SK-N-SH (cell line): ENCODE results near the gene PSMF1. TPM values are rescaled to one million over a fixed set of nuclear protein-coding genes. Genes with fewer than 3 reads are reported as not detected.

Experiments used
- CTCF ChIA-PET: fragments of 300-600, 350-600 bp; formaldehyde crosslinking; extraction: SDS; loops from one replicate; lab custom pipeline; 2021; lab: Yijun Ruan, JAX
- POLR2A ChIA-PET: fragments of 350-600 bp; sonication (Branson Sonifier 250); formaldehyde crosslinking; extraction: SDS; loops from one replicate; lab custom pipeline; 2020; ENCODE audit warnings: antibody characterized with exemption, inconsistent platforms; lab: Yijun Ruan, JAX
- DNase-seq: peaks from one replicate; pipeline ENCODE4 v3.0.0; 2012
- H2AFZ ChIP-seq: fragments of 200-600 bp; sonication (generic); 2 replicates; pipeline ENCODE4 v1.8.1; 2016; ENCODE audit warnings: antibody characterized with exemption, mild to moderate bottlenecking, low read depth
- H3F3A ChIP-seq: fragments of 200-600 bp; sonication (generic); replicated peaks from 2 replicates; pipeline ENCODE3; 2016; ENCODE audit warnings: antibody characterized with exemption, mild to moderate bottlenecking; ENCODE audit not compliant: insufficient read depth
- H3K27ac ChIP-seq, 2 experiments: fragments of 200-500 bp in 1 of 2; fragments of 200-600 bp in 1 of 2; sonication (Bioruptor generic) in 1 of 2; sonication (generic), shearing (Covaris generic) in 1 of 2; 2 replicates each; pipeline versions ENCODE4 v1.5.1 to v1.6.1; 2014 to 2016; ENCODE audit warnings: low read depth in 2 of 2, inconsistent platforms in 1 of 2, low read length in 1 of 2, mild to moderate bottlenecking in 1 of 2, mixed read lengths in 1 of 2
- H3K27me3 ChIP-seq: fragments of 200-600 bp; sonication (generic), shearing (Covaris generic); 2 replicates; pipeline ENCODE4 v1.6.1; 2016; ENCODE audit warnings: mixed run types; ENCODE audit not compliant: insufficient read depth
- H3K36me3 ChIP-seq, 2 experiments: fragments of 200-500 bp in 1 of 2; fragments of 200-600 bp in 1 of 2; sonication (Bioruptor generic) in 1 of 2; sonication (generic) in 1 of 2; replicated peaks in 1 of 2; 2 replicates each; pipeline versions ENCODE3 to v1.5.1; 2014 to 2016; ENCODE audit warnings: low read length in 1 of 2, mild to moderate bottlenecking in 1 of 2; ENCODE audit not compliant: insufficient read depth in 2 of 2, control insufficient read depth in 1 of 2
- H3K4me1 ChIP-seq, 2 experiments: fragments of 200-500 bp in 1 of 2; fragments of 200-600 bp in 1 of 2; sonication (Bioruptor generic) in 1 of 2; sonication (generic), shearing (Covaris generic) in 1 of 2; 2 replicates each; pipeline versions ENCODE4 v1.5.1 to v1.6.1; 2014 to 2016; ENCODE audit warnings: low read depth in 1 of 2, low read length in 1 of 2, mixed run types in 1 of 2; ENCODE audit not compliant: insufficient read depth in 2 of 2, control insufficient read depth in 1 of 2
- H3K4me2 ChIP-seq: fragments of 200-600 bp; sonication (generic), shearing (Covaris generic); 2 replicates; pipeline ENCODE4 v1.6.1; 2017; ENCODE audit warnings: mixed run types
- H3K4me3 ChIP-seq, 2 experiments: fragments of 200-500 bp in 1 of 2; fragments of 200-600 bp in 1 of 2; sonication (Bioruptor generic) in 1 of 2; sonication (generic), shearing (Covaris generic) in 1 of 2; 2 replicates each; pipeline versions ENCODE4 v1.5.1 to v1.8.1; 2014 to 2016; ENCODE audit warnings: low read depth in 2 of 2, inconsistent platforms in 1 of 2, low read length in 1 of 2, mild to moderate bottlenecking in 1 of 2, mixed read lengths in 1 of 2, moderate library complexity in 1 of 2
- H3K79me2 ChIP-seq: fragments of 200-600 bp; sonication (generic); 2 replicates; pipeline ENCODE4 v1.8.1; 2017; ENCODE audit warnings: mild to moderate bottlenecking; ENCODE audit not compliant: insufficient read depth
- H3K9ac ChIP-seq: fragments of 200-600 bp; sonication (generic); 2 replicates; pipeline ENCODE4 v1.6.1; 2017; ENCODE audit warnings: mixed run types
- H3K9me2 ChIP-seq: fragments of 200-600 bp; sonication (generic); 2 replicates; pipeline ENCODE4 v1.6.1; 2017; ENCODE audit warnings: mixed run types
- H3K9me3 ChIP-seq: fragments of 200-600 bp; sonication (generic); 2 replicates; pipeline ENCODE4 v1.6.1; 2017; ENCODE audit warnings: mixed run types, mild to moderate bottlenecking, moderate library complexity
- H4K20me1 ChIP-seq: fragments of 200-600 bp; sonication (generic); 2 replicates; pipeline ENCODE4 v1.6.1; 2017; ENCODE audit warnings: mild to moderate bottlenecking, mixed run types; ENCODE audit not compliant: insufficient read depth
- CTCF ChIP-seq: fragments of 200-600 bp; sonication (generic); IDR thresholded peaks from 2 replicates; pipeline ENCODE4 v1.6.1; 2017; ENCODE audit warnings: antibody characterized with exemption, mild to moderate bottlenecking, moderate library complexity
- ELF1 ChIP-seq: IDR thresholded peaks from 2 replicates; pipeline ENCODE4 v1.4.0; 2012
- EP300 ChIP-seq, 2 experiments: IDR thresholded peaks; 2 replicates each; pipeline versions ENCODE4 v1.4.0 to v1.6.1; 2012; ENCODE audit warnings: borderline replicate concordance in 1 of 2, low read depth in 1 of 2, low read length in 1 of 2
- EZH2phosphoT487 ChIP-seq: fragments of 200-600 bp; sonication (generic); IDR thresholded peaks from 2 replicates; pipeline ENCODE4 v1.6.1; 2017; ENCODE audit warnings: low read depth, mixed run types, mild to moderate bottlenecking, antibody characterized with exemption, moderate library complexity, borderline replicate concordance
- GATA2 ChIP-seq: sonication (generic); formaldehyde crosslinking; IDR thresholded peaks from 2 replicates; pipeline ENCODE4 v1.5.0; 2020; ENCODE audit warnings: mild to moderate bottlenecking, missing genetic modification reagents
- MAX ChIP-seq: IDR thresholded peaks from 2 replicates; pipeline ENCODE4 v1.4.0; 2012; ENCODE audit warnings: low read depth
- MXI1 ChIP-seq: IDR thresholded peaks from 2 replicates; pipeline ENCODE4 v1.6.1; 2012; ENCODE audit warnings: mild to moderate bottlenecking, low read depth, low read length, improper control_type of control experiment
- NRF1 ChIP-seq: IDR thresholded peaks from 2 replicates; pipeline ENCODE4 v1.6.1; 2012; ENCODE audit warnings: low read depth, mild to moderate bottlenecking, low read length
- RFX5 ChIP-seq: IDR thresholded peaks from 2 replicates; pipeline ENCODE4 v1.6.1; 2012; ENCODE audit warnings: mild to moderate bottlenecking, improper control_type of control experiment, low read length
- SIN3A ChIP-seq: IDR thresholded peaks from 2 replicates; pipeline ENCODE4 v1.6.1; 2012; ENCODE audit warnings: low read depth, mild to moderate bottlenecking, low read length, moderate library complexity, borderline replicate concordance
- TAF1 ChIP-seq: IDR thresholded peaks from 2 replicates; pipeline ENCODE4 v1.6.1; 2012; ENCODE audit warnings: low read depth, mild to moderate bottlenecking, low read length, moderate library complexity, borderline replicate concordance
- TCF12 ChIP-seq: IDR thresholded peaks from 2 replicates; pipeline ENCODE4 v1.4.0; 2012
- ZBTB33 ChIP-seq: IDR thresholded peaks from 2 replicates; pipeline ENCODE4 v1.4.0; 2012; ENCODE audit warnings: low read depth, borderline replicate concordance
- WGBS: methylation state at CpG from one replicate; pipeline ENCODE4 v1.1.6; 2017; ENCODE audit warnings: low lambda C conversion rate; 5-methylcytosine and 5-hydroxymethylcytosine counted together
- polyA plus RNA-seq, 3 experiments: library from polyadenylated mRNA; depleted of rRNA; stranded (reverse); fragments of >200 nt; gene quantifications; 2 replicates each; pipeline ENCODE4 v1.2.3, GENCODE V29; 2012
- TF ChIP-seq, protein P1 (sequence below): IDR thresholded peaks from 2 replicates; pipeline ENCODE4 v1.4.0; 2012; ENCODE audit warnings: low read depth, borderline replicate concordance
- TF ChIP-seq, protein P2 (sequence below): IDR thresholded peaks from 2 replicates; pipeline ENCODE4; 2012

Gene PSMF1
- polyA plus RNA-seq, 1 of the 3 experiments (the other 2 are of a cell fraction): 103 TPM

- no peaks in the 10 kb centered on the region for H3K36me3 ChIP-seq
- no peaks in the 10 kb centered on the region for H3K4me1 ChIP-seq
- no peak overlapping the region for H2AFZ ChIP-seq
- 59% methylated on average over 3 of the region's 3 CpGs for WGBS
- H3K27me3 ChIP-seq: no peaks in the 10 kb centered on the region; the same call in 1 of the 2 replicates
- H3K9me3 ChIP-seq: no peaks in the 10 kb centered on the region
- no peaks in the 10 kb centered on the region for H3K79me2 ChIP-seq
- H3K9me2 ChIP-seq: no peaks in the 10 kb centered on the region
- H3F3A ChIP-seq: no peaks in the 10 kb centered on the region
- H3K4me2 ChIP-seq: no peak overlapping the region
- H3K4me3 ChIP-seq: no peak overlapping the region
- POLR2A ChIA-PET: interaction anchor here (0.8 kb wide), 1 partner anchor 15 kb away, joined by 3 read pairs; no protein-coding TSS in a partner anchor
- H3K9ac ChIP-seq: no peak overlapping the region
- no peak for DNase-seq
- no peak overlapping the region for H3K27ac ChIP-seq
- TF ChIP-seq ZBTB33: no peak
- TF ChIP-seq RFX5: no peak
- no peak for TF ChIP-seq SIN3A
- TF ChIP-seq CTCF: no peak
- no peak for TF ChIP-seq MXI1
- TF ChIP-seq NRF1: no peak
- TF ChIP-seq, protein P1, sequence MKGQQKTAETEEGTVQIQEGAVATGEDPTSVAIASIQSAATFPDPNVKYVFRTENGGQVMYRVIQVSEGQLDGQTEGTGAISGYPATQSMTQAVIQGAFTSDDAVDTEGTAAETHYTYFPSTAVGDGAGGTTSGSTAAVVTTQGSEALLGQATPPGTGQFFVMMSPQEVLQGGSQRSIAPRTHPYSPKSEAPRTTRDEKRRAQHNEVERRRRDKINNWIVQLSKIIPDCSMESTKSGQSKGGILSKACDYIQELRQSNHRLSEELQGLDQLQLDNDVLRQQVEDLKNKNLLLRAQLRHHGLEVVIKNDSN: no peak
- TF ChIP-seq, protein P2, sequence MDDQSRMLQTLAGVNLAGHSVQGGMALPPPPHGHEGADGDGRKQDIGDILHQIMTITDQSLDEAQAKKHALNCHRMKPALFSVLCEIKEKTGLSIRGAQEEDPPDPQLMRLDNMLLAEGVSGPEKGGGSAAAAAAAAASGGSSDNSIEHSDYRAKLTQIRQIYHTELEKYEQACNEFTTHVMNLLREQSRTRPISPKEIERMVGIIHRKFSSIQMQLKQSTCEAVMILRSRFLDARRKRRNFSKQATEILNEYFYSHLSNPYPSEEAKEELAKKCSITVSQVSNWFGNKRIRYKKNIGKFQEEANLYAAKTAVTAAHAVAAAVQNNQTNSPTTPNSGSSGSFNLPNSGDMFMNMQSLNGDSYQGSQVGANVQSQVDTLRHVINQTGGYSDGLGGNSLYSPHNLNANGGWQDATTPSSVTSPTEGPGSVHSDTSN: no peak
- TF ChIP-seq EP300 (IDR thresholded peaks at IDR 0.05; ENCODE audit: borderline replicate concordance in 1 of 2, low read depth in 1 of 2, low read length in 1 of 2): no peak
- CTCF ChIA-PET: interaction anchor here (1.7 kb wide), 1 partner anchor 22 kb away, joined by 10 read pairs; no protein-coding TSS in a partner anchor
- no peaks in the 10 kb centered on the region for H4K20me1 ChIP-seq
Measured at GRCh38 chr20:1191299-1191698, 72.9 kb downstream of the PSMF1 start.

DNA sequence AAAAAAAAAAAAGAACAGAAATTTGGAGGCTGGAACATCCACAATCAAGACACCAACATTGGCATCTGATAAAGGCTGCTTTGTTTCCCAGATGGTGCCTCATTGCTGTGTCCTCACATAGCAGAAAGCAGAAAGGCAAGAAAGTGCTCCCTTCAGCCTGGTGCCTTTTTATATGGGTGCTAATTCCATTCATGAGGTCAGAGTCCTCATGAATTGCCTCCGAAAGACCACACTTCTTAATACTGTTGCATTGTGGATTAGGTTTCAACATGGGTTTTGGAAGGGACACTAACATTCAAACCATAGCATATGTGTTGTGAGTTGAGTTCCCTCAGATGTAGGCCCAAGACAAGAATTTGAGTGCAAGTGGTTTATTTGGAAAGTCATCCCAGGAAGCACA lies 76.8 kb downstream of the PSMF1 start:
- POLR2A ChIA-PET: no interaction called here
- WGBS: 45% methylated on average over 1 of the region's 1 CpG
- Histone ChIP-seq H3K9ac (no peak overlapping the region), H3K4me2 (no peak overlapping the region), H3K79me2 (no peaks in the 10 kb centered on the region), H2AFZ (no peak overlapping the region), H3K27me3 (no peaks in the 10 kb centered on the region; the same call in 1 of the 2 replicates), H4K20me1 (no peaks in the 10 kb centered on the region), H3K9me2 (no peaks in the 10 kb centered on the region), H3K27ac (no peak overlapping the region), H3K4me3 (no peak overlapping the region), H3K36me3 (no peaks in the 10 kb centered on the region), H3K9me3 (no peaks in the 10 kb centered on the region), H3K4me1 (no peaks in the 10 kb centered on the region), H3F3A (no peaks in the 10 kb centered on the region)
- TF ChIP-seq ZBTB33 (no peak), EZH2phosphoT487 (no peak), ELF1 (no peak), MAX (no peak), GATA2 (no peak), TCF12 (no peak), TAF1 (no peak), NRF1 (no peak)
- CTCF ChIA-PET: no interaction called here
- DNase-seq: no peak
